ENCODE results near the gene EML1. TPM values are rescaled to one million over a fixed set of nuclear protein-coding genes. Genes with fewer than 3 reads are reported as not detected.

Gene EML1
- total RNA-seq, 4 donors from 2014 or later: 11.0 to 57.5 (median 24.5) TPM

- TF ChIP-seq, protein P1, sequence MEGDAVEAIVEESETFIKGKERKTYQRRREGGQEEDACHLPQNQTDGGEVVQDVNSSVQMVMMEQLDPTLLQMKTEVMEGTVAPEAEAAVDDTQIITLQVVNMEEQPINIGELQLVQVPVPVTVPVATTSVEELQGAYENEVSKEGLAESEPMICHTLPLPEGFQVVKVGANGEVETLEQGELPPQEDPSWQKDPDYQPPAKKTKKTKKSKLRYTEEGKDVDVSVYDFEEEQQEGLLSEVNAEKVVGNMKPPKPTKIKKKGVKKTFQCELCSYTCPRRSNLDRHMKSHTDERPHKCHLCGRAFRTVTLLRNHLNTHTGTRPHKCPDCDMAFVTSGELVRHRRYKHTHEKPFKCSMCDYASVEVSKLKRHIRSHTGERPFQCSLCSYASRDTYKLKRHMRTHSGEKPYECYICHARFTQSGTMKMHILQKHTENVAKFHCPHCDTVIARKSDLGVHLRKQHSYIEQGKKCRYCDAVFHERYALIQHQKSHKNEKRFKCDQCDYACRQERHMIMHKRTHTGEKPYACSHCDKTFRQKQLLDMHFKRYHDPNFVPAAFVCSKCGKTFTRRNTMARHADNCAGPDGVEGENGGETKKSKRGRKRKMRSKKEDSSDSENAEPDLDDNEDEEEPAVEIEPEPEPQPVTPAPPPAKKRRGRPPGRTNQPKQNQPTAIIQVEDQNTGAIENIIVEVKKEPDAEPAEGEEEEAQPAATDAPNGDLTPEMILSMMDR (IDR thresholded peaks at IDR 0.05; ENCODE audit: low read depth): no peak
These were observed 531 bp upstream of the EML1 start for GRCh38 chr14:99792551-99793212.

DNA sequence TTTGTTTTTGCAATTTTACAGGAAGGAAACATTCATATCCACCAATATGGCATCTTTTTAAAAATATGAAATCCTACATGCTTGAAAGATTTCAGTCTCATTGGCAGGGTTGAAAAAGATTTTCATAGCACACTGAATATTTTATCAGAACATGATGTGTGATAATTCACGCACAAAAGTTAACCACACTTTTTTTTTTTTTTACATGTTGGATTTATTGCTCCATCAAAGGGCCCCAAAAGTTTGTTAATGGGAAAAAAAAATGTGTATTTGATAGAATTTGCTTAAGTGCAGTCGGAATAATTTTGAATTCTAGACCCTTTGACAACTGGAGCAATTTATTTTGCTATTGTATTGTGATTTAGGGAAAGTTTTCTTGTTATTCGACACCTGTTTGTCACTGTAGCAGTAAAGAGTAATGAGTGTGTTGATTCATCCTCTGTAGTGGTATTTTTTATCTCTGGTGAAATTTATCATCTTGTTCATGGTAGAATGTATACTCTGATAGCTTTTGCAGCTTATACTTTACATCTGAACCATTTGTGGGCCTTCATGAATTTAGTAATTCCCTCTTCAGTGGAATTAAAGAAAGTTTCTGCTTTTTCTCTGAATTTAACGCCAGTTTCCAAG is 1.1 kb downstream of the EML1 start:
- TF ChIP-seq, protein P1 (IDR thresholded peaks at IDR 0.05; ENCODE audit: low read depth): no peak

DNA sequence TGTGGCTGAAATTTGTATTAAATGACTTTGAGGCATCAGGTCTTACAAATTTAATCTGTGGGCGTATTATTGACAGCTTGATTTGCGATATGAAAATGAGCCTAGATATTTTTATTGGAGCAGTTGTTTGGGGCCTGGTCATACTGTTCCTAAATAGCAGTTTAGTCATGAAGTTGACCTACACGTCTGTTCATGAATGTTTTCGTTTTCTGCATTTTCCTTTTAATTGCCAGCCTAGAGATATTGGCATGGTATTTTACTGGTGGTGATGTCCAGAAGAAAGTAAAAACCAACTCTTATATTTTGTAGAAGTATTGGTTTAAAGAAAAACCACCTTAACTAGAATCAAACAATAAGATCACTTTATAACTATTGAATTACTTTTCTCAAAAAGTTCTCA is 1.8 kb downstream of the EML1 start:
- TF ChIP-seq, protein P1 (IDR thresholded peaks at IDR 0.05; ENCODE audit: low read depth): no peak

GRCh38 chr14:99797231-99797630 is 4.0 kb downstream of the EML1 start:
- TF ChIP-seq, protein P1 (IDR thresholded peaks at IDR 0.05; ENCODE audit: low read depth): no peak

DNA sequence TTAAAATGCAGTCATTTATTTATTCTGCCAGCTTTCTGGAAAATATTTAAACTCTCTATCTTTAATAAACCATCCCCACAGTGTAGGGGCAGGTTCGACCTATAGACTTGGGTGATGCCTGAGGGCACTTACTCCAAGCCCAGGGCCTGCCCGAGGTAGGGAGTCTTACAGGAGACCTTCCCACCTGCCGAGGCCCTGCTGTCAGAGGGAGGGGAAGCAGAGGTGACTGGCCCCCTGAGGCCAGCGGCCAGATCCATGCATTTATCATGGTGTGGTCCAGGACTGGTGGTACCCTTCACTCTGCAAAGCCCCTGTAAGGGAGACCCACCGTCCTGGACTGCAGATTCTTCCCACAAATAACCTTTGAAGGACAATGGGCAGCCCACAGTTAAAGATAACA is 7.6 kb downstream of the EML1 start:
- TF ChIP-seq, protein P1 (IDR thresholded peaks at IDR 0.05; ENCODE audit: low read depth): no peak

DNA sequence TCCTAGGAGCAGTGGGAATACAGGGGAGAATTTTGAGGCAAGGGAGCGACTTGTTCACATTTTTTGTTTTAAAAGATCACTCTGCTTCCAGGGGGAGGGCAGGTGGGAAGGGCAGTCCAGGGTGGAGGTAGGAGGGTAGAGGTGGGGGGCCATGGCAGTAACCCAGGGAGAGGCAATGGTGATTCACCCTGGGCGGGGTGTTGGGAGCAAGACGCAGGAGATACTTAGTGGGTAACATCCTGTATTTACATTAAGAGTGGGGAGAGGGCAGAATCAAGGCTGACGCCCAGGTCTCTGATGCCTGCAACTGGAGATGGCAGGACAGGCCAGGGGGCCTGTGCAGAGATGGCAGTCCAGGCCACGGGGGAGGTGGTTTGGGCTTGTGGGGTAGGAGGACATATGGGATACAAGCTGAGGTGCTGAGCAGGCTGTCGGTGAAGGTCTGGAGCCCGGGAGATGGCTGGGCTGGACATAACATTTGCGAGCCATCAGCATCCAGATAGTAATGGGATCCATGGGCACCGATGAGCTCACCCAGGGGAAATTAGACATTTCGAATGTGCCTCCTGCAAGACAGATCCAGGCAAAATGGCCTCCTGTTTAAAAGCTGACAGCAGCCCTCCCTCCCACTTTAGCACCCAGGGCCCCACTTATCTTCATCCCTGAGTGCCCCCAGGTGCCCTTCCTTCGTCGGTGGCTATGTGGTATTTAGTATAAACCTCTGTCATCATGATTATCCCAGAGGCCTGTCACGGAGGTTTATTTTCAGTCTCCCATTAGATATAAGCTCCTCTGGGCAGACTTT is 9.3 kb downstream of the EML1 start:
- TF ChIP-seq, protein P1 (IDR thresholded peaks at IDR 0.05; ENCODE audit: low read depth): no peak

All from subcutaneous adipose tissue (tissue), 4 donors.